NCI-H526 treated with DMSO at 0.1 percent for 48 hours (cell line): ENCODE data around the gene LY9.
"Not testable (repeated sequence)": the region's sequence is repeated elsewhere in the genome, so short reads cannot be mapped to it uniquely, and the experiment has no call there.

ENCODE experiments used
- DNase-seq: peaks from one replicate; lab custom pipeline; 2025; lab: John Stamatoyannopoulos, UW

LY9 gene

GRCh38 chr1:160866001-160866694, 70.2 kb downstream of the LY9 start:
- DNase-seq = no peak

GRCh38 chr1:160866695-160867260, 70.8 kb downstream of the LY9 start:
- DNase-seq = no peak

- DNase-seq = not testable (repeated sequence)
Measured at GRCh38 chr1:160867651-160868050, 71.7 kb downstream of the LY9 start.

- DNase-seq = no peak
Measured at GRCh38 chr1:160868141-160868540, 72.2 kb downstream of the LY9 start.

GRCh38 chr1:160874935-160875334, 79.0 kb downstream of the LY9 start:
- no peak for DNase-seq

GRCh38 chr1:160875591-160875990, 79.6 kb downstream of the LY9 start:
- DNase-seq = not testable (repeated sequence)

- DNase-seq = no peak
Measured at GRCh38 chr1:160876311-160876710, 80.3 kb downstream of the LY9 start.

- no peak for DNase-seq
Measured at GRCh38 chr1:160877221-160877620, 81.2 kb downstream of the LY9 start.
